GM10847 (cell line): ENCODE data around the gene FMN2.

Source experiments
- POLR2A ChIP-seq: IDR thresholded peaks from 2 replicates; pipeline ENCODE4 v1.6.1; 2011; ENCODE audit not compliant: insufficient read length; ENCODE audit errors: extremely low read depth

Gene FMN2

DNA sequence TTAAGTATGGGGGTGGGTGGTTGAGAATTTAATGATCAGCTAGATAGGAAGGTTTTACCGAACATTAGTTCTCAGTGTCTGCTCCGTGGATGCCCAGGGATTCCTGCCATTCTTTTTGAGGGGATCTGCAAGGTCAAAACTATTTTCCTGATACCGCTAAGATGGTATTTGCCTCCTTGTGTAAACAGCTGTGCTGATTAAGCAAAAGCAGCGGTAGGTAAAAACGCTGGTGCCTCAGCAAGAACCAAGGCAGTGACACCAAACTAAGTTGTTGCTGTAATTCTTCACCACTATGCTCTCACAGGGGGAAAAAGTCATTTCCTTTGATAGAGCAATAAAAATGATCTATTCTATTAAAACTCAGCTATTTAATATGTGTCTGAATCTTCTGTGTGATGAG is 229.0 kb downstream of the FMN2 start:
- TF ChIP-seq POLR2A, result no peak

DNA sequence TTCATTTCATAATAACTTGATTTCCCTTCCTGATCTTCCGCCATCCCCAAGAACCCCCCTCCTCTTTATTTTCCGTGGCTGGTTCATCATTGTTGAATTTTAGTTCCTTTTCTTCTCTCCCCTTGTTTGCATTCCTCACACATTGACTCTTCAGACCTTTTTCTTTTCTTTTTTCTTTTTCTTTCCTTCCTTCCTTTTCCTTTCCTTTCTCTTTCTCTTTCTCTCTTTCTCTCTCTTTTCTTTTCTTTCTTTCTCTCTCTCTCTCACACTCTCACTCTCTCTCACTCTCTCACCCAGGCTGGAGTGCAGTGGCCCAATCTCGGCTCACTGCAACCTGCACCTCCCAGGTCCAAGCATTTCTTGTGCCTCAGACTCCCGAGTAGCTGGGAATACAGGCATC is 231.3 kb downstream of the FMN2 start:
- no peak for TF ChIP-seq POLR2A

DNA sequence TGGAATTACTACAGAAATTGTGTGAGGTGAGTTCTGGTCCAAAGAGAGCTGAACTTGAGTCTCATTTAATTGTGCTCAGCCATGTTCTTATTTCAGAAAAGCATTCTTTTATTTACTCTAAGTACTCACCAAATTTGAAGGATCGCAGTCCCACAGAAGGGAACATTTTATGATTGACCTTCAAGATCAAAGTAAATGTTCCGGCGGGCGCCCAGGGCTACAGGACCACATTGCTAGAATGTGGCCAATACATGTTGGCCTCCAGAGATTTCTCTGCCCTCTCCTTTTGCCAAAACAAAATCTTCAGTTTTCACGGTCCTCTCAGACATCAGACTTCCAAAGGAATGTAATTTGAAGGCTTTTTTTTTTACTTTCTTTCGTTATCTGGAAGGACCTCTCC is 237.8 kb downstream of the FMN2 start:
- no peak for TF ChIP-seq POLR2A

DNA sequence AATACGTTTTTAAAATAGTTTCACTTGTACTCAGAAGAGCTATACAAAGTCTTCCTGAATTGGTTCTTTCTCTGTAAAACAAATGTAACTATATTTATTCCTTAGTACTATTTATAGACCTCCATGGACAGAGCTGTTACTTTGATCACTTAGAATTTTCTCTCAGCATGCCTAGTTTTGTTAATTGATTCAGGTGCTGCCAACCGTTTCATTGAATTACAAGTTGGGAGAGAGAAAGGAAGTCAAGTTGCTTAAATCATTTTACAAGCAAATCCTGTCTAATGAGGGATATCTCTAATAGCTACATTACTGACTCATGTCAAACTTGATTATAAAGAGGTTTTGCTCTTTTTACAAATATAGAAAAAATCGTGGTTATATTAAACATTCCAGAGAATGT is 241.0 kb downstream of the FMN2 start:
- no peak for TF ChIP-seq POLR2A

DNA sequence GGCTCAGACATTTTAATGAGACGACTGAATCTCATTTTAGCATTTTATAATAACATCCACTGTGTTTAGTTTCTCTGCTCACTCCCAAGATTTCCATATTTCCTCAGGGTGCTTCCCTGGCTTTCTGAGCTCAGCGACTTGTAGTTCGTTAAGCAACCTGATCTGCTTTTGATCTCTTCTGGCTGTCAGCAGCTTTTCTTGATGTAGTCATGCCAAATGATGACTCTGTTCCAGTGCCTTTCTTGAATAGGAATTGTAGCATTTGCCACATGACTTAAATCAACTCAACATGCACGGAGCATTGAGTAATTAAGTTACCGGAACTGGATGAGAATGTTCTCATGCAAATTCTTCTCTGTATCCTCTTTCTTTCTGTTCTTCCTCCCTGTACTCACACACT is 246.1 kb downstream of the FMN2 start:
- TF ChIP-seq POLR2A, result no peak

DNA sequence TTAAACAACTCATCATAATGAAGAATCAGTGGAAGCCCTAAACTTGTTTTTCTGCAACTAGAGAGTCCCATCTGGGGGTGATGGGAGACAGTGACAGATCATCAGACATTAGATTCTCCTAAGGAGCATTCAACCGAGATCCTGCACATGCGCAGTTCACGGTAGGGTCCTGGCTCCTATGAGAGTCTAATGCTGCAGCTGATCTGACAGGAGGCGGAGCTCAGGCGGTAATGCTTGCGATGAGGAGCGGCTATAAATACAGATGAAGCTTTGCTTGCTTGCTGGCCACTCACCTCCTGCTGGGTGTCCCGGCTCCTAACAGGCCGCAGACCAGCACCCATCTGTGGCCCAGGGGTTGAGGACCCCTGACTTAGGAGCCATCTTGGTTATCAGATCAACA is 247.2 kb downstream of the FMN2 start:
- no peak for TF ChIP-seq POLR2A

DNA sequence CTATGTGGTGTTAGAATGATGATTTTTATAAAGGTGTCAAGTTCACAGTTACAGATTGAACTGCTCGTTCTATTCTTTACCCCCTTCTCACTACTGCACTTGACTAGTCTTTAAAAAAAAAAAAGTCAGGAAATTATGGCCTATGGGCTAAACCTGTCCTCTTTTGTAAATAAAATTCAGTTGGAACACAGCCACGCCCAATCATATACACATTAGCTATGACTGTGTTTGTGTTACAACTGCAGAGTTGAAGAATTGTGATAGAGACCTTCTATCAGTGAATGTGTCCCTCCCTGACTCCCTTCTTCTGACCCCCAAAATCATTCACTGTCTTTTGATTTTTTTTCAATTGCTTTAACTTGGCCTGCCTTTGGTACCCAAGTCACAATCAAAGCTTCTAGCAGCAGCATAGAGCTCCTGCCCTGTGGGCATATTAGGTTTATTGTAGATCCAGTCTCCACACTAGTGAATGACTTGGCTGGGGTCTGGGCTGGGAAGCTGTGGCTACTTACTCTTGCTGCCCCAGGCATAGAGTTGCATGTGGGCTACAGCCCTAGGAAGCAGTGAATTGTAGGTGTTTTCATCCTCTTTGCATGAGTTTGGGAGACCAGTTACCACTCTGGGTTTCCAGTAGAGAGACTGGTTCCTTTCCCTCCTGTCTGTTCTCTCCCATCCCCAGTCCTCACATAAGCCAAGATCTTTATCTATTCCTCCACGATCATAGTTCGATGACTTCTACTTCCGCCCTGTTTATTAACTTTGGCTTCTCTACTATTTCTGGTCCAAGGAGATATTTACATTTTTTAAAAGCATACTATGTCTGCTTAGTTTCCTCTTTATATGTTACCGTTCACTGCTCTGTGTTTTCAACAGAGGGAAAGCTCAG is 249.9 kb downstream of the FMN2 start:
- no peak for TF ChIP-seq POLR2A

DNA sequence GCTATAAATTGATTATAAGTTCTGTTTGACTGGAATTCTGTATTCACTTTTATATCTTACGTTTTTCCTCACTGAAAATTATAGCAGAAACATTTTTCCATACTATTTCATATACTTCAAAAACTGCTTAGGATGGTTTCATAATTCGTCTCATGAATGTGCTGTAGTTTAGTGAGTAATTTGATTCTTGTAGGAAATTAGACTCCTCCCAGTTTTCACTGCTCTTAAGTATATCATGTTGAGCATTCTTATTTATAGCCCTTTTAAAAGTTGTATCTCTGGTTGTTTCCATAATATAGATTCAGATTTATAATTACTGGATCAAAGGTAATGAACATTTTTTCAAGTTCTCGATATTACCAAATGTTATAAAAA is 250.6 kb downstream of the FMN2 start:
- no peak for TF ChIP-seq POLR2A

DNA sequence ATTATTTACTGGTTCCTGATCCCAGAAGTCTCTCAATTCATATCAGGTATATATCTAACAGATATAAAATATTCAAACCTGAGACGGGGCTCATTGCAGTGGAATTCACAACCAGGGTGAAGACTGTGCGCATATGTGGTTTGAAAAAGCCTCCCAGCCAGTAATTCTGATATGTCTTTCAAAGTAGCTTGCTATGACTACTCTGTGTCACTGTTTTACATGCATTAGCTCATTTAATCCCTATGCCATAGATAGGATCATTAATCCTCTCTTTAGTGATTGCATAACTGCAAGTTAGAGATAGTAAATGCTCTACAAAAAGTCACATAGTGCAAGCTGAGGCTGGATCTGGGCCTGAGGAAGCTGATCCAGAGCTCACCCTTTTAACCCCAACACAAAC is 251.4 kb downstream of the FMN2 start:
- no peak for TF ChIP-seq POLR2A

DNA sequence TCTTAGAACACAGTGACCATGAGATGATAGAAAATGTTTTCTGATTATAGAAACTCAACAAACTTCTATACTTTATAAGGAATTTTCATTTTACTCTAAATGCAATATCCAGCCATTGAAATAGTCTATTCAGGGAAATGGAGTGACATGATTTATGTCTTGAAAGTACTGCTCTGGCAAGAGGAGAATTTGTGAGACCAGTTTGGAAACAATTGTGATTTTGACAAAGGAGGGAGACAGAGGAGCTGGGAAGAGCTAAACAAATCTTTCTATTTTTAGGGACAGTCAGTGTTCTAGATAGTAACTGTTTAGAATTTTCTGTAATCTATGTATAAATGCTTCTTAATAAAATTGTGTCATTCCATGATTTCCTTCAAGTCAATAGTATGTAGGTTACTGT is 252.3 kb downstream of the FMN2 start:
- TF ChIP-seq POLR2A, result no peak

DNA sequence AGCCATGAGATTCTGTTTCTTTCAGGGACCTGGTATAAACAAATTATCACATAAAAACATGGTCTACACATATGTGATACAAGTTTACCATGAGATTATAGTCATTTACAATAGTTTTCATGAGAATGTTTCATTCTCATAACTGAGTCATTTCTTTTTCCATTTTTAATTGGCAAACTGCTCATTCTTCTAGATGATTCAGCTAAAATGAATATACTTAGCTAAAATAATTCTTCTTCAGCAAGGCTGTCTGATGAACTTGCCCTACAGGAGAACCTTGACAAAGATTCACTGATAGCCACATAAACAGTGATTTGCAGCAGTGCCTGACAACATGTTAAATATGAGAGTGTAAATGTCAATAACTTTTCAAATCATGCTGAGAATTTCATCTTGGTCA is 253.2 kb downstream of the FMN2 start:
- TF ChIP-seq POLR2A, result no peak

DNA sequence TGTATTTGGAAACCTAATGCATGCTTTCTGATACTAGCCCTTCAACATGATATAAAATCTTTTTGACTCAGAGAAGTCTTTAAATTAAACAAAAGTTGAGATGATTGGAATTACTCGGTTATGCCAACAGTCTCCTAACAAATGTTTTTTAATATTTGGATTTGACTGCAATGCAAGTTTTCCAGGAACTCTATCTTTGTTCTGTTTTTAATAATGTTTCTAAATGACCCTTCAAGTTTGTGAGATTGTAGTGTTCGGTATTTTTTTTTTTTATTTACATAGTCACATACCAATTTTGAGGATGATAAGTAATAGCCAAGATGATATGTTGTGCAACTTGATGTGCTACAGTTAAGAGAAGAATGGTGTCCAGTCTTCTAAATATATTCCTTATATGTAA is 258.0 kb downstream of the FMN2 start:
- no peak for TF ChIP-seq POLR2A

DNA sequence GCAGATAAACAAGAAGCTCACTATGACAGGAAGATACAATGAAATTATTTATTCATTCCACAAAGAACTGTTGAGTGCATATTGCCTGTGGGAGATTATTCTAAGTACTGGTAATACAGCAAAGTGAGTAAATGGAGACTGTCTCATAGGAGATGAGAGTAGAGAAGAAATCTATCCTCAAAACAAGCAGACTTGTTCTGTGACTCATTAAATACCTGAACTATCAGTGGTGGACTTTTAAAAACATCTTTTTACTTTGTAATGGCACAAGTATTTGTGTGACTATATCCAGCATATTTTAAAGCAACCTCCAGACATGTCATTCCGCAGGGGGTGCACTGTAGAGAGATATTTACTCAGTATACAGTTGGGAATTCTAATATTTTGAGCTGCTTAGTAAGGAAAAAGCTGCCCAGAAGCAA is 259.2 kb downstream of the FMN2 start:
- no peak for TF ChIP-seq POLR2A

DNA sequence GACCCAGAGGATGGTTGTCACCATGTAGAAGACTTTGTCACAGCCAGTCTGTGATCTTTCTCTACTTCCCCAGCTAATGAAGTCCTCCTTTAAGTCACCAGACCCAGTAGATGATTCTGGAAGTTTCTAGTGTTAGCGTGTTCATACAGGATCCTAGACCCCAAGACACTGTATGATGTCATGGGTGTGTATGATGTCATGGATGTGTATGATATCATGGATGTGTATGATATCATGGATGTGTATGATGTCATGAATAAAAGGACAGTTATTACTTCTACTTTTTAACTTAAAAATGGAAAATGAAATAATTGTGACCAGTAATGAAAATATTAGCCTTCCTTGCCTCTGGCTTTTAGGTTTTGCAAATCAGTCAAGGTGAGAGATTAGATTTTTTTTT is 260.0 kb downstream of the FMN2 start:
- no peak for TF ChIP-seq POLR2A

DNA sequence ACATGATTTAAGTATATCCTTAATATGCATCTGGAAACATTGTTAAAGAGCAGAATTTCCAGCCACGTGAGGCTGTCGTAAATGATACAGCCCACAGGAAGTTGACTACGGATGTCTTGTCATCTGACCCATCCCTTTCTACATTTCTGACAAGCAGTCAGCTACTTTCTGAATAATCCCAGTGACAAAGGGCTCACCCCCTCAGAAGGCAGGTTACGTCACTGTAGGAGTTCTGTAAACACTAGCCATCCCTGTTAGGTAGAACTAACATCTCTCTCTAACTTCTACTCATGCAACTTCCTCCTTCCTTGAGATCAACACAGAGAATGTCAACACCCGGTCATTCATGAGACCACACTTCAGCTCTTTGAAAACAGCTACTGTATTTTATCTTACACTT is 261.1 kb downstream of the FMN2 start:
- TF ChIP-seq POLR2A, result no peak

DNA sequence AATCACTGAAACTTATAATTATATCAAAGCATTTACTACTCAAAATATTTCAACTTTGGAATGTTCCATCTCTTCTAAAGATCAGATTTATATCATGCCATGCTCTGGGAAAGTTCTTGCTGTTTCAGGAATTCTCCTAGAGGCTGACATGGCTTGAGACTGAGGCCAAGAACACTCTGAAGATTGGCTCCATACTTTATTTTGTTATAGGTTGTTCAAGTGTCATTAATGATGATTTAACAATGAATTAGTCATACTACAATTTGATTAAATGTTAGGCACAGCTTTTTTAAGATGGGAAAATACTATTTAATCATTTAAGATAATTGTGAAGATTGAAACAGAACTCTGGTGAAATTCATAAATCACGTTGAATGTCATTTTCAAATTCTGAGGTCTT is 264.9 kb downstream of the FMN2 start:
- TF ChIP-seq POLR2A, result no peak

DNA sequence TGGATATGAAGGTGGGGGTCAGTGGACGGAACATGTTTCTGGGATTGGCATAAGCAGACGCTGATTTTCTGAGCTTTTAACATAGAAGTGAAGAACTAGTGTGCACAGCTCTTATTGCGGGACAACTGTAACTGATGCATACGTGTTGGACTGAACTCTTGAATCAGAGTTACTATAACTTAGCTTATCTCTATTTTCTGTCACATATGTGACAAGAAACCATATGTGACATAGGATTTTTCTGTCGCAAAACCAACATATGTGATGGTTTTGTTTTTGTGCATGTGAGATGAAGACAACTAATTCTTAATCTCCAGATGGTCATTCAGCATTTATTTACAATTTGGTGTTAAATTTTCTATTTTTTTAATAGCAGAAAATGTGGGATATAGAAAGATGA is 270.4 kb downstream of the FMN2 start:
- no peak for TF ChIP-seq POLR2A
